ENCODE measurements around the gene SV2B. TPM values are rescaled to one million over a fixed set of nuclear protein-coding genes. Genes with fewer than 3 reads are reported as not detected.

Gene SV2B
- total and polyA plus RNA-seq, 2 experiments from 2014 or later: 0.06 to 0.76 TPM

DNA sequence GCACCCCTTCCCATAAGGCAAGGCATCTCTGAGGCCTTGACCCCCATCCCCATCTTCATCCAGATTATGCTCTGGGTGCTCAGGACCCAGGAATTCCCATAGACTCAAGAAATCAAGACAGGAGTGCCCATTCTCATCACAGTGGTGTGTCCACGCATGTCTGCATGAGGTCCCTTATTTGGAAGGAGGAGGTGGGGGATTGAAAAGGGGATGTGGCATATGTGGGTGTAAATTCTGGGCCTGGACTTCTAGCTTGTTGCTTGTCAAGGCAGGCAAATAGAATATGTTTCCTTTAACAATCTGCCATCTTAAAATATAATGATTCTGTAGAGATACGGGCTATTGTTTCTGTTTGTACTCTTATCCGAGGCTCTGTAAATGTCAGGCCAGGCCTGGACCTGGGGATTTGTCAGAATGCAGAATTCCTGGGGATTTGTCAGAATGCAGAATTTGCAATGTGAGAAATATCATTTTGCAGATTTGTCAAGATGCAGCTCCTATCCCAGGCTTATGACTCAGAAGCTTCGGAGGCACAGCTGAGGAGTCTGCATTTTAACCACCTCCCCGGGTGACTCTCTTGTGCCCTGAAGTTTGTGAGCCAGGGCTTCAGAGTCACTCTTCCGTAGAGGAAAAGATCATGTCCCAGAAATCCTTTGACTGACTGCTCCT is 157.8 kb downstream of the SV2B start:
- no peak overlapping the region for H3K27ac Mint-ChIP-seq
- H3K4me1 ChIP-seq (ENCODE audit: insufficient read depth): no peaks in the 10 kb centered on the region

GRCh38 chr15:91258415-91258759 is 158.3 kb downstream of the SV2B start:
- Histone ChIP-seq H3K9me2 (ENCODE audit: insufficient read depth) (peaks cover 4% of the 10 kb centered on the region; the same call in 1 of the 2 replicates), H3K4me2 (no peak overlapping the region), H3K36me3 (ENCODE audit: insufficient read depth) (no peaks in the 10 kb centered on the region), H3K79me2 (replicated peaks; ENCODE audit: insufficient read depth) (no peaks in the 10 kb centered on the region), H4K20me1 (replicated peaks; ENCODE audit: insufficient read depth) (no peaks in the 10 kb centered on the region; the same call in 1 of the 2 replicates), H3K4me1 (ENCODE audit: insufficient read depth) (no peaks in the 10 kb centered on the region), H3K27me3 (ENCODE audit: insufficient read depth) (no peaks in the 10 kb centered on the region), H3F3A (replicated peaks; ENCODE audit: low read depth) (no peaks in the 10 kb centered on the region), H2AFZ (no peak overlapping the region; the same call in 1 of the 2 replicates), H3K27ac (ENCODE audit: low read depth) (no peak overlapping the region), H3K4me3 (no peak overlapping the region)
- Mint-ChIP-seq H3K27me3 (ENCODE audit: insufficient read depth, low read depth, poor library complexity) (peaks cover 4% of the 10 kb centered on the region), H3K27ac (no peak overlapping the region), H3K4me1 (no peaks in the 10 kb centered on the region), H3K9me3 (no peaks in the 10 kb centered on the region), H3K4me3 (no peak overlapping the region), H3K36me3 (ENCODE audit: low read depth) (no peaks in the 10 kb centered on the region)
- DNase-seq (ENCODE audit: low spot score) (peak; percentile 60), ATAC-seq (peak; percentile 89)
- TF ChIP-seq, protein P1, sequence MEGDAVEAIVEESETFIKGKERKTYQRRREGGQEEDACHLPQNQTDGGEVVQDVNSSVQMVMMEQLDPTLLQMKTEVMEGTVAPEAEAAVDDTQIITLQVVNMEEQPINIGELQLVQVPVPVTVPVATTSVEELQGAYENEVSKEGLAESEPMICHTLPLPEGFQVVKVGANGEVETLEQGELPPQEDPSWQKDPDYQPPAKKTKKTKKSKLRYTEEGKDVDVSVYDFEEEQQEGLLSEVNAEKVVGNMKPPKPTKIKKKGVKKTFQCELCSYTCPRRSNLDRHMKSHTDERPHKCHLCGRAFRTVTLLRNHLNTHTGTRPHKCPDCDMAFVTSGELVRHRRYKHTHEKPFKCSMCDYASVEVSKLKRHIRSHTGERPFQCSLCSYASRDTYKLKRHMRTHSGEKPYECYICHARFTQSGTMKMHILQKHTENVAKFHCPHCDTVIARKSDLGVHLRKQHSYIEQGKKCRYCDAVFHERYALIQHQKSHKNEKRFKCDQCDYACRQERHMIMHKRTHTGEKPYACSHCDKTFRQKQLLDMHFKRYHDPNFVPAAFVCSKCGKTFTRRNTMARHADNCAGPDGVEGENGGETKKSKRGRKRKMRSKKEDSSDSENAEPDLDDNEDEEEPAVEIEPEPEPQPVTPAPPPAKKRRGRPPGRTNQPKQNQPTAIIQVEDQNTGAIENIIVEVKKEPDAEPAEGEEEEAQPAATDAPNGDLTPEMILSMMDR (conservative IDR thresholded peaks at IDR 0.05; ENCODE audit: low read depth in 2 of 2): peak; percentile 19 to 46; a peak in 1 of 4 replicates
- no peak for TF ChIP-seq CREB1 (CRISPR knock-in tag; IDR thresholded peaks at IDR 0.05; ENCODE audit: low read depth)
- TF ChIP-seq ZNF331 (CRISPR knock-in tag; IDR thresholded peaks at IDR 0.05; ENCODE audit: low read depth): no peak
- TF ChIP-seq ZNF114 (CRISPR knock-in tag; IDR thresholded peaks at IDR 0.05): no peak

More for the DNA sequence above, 157.8 kb downstream of the SV2B start:
- Histone ChIP-seq H3K79me2 (replicated peaks; ENCODE audit: insufficient read depth) (no peaks in the 10 kb centered on the region), H3F3A (replicated peaks; ENCODE audit: low read depth) (no peaks in the 10 kb centered on the region), H4K20me1 (replicated peaks; ENCODE audit: insufficient read depth) (no peaks in the 10 kb centered on the region; the same call in 1 of the 2 replicates), H3K9me2 (ENCODE audit: insufficient read depth) (peaks cover 4% of the 10 kb centered on the region; the same call in 1 of the 2 replicates), H3K4me3 (no peak overlapping the region), H3K27me3 (ENCODE audit: insufficient read depth) (no peaks in the 10 kb centered on the region), H2AFZ (no peak overlapping the region; the same call in 1 of the 2 replicates), H3K36me3 (ENCODE audit: insufficient read depth) (no peaks in the 10 kb centered on the region), H3K27ac (ENCODE audit: low read depth) (no peak overlapping the region), H3K4me2 (no peak overlapping the region)
- Mint-ChIP-seq H3K27me3 (ENCODE audit: insufficient read depth, low read depth, poor library complexity) (peaks cover 4% of the 10 kb centered on the region), H3K36me3 (ENCODE audit: low read depth) (no peaks in the 10 kb centered on the region), H3K4me3 (no peak overlapping the region), H3K4me1 (no peaks in the 10 kb centered on the region), H3K9me3 (no peaks in the 10 kb centered on the region)
- no peak for TF ChIP-seq STAT1 (IDR thresholded peaks at IDR 0.05; ENCODE audit: unreplicated experiment)
- TF ChIP-seq, protein P1 (conservative IDR thresholded peaks at IDR 0.05; ENCODE audit: low read depth in 2 of 2): no peak
- TF ChIP-seq, protein P2, sequence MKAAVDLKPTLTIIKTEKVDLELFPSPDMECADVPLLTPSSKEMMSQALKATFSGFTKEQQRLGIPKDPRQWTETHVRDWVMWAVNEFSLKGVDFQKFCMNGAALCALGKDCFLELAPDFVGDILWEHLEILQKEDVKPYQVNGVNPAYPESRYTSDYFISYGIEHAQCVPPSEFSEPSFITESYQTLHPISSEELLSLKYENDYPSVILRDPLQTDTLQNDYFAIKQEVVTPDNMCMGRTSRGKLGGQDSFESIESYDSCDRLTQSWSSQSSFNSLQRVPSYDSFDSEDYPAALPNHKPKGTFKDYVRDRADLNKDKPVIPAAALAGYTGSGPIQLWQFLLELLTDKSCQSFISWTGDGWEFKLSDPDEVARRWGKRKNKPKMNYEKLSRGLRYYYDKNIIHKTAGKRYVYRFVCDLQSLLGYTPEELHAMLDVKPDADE (IDR thresholded peaks at IDR 0.05): no peak
- no peak for TF ChIP-seq ZNF331 (CRISPR knock-in tag; IDR thresholded peaks at IDR 0.05; ENCODE audit: low read depth)
- no peak for TF ChIP-seq ZNF114 (CRISPR knock-in tag; IDR thresholded peaks at IDR 0.05)
- TF ChIP-seq POLR2AphosphoS5 (IDR thresholded peaks at IDR 0.05; ENCODE audit: low read depth): no peak
- TF ChIP-seq JUNB (IDR thresholded peaks at IDR 0.05; ENCODE audit: unreplicated experiment): no peak
- TF ChIP-seq NANOG (IDR thresholded peaks at IDR 0.05; ENCODE audit: borderline replicate concordance): no peak
- DNase-seq (ENCODE audit: low spot score) (no peak), ATAC-seq (no peak)
